Measurements from ENCODE around the gene NTN1. TPM values are rescaled to one million over a fixed set of nuclear protein-coding genes. Genes with fewer than 3 reads are reported as not detected.

Gene NTN1
- total and polyA plus RNA-seq, 2 of the 4 experiments (the other 2 are of a cell fraction) = under 0.01 to 0.07 TPM

GRCh38 chr17:9079461-9080103 is 58.3 kb downstream of the NTN1 start:
- H3K36me3 ChIP-seq (ENCODE audit: control insufficient read depth, insufficient read depth, low read length) = no peaks in the 10 kb centered on the region
- H3K27me3 ChIP-seq (ENCODE audit: control insufficient read depth, insufficient read depth, low read length) = no peaks in the 10 kb centered on the region
- H2AK9ac ChIP-seq (replicated peaks; ENCODE audit: low read depth, low read length, poor library complexity) = no peak overlapping the region
- intact Hi-C loops (cut with micrococcal nuclease) (no loop called here), dilution Hi-C loops (cut with HindIII; ENCODE audit: low sequenced_read_pairs, unreplicated experiment) (no loop called here), in situ Hi-C loops (cut with MboI; ENCODE audit: low sequenced_read_pairs) (no loop called here)
- H3K4me3 ChIP-seq (ENCODE audit: insufficient read depth, low read depth, low read length) = no peak overlapping the region
- H2BK5ac ChIP-seq (ENCODE audit: low read depth, low read length, poor library complexity, severe bottlenecking) = no peak overlapping the region
- no peak overlapping the region for H3K27ac ChIP-seq (ENCODE audit: insufficient read depth, low read length)
- H4K91ac ChIP-seq (ENCODE audit: insufficient read depth, low read depth, low read length) = no peak overlapping the region
- H3K18ac ChIP-seq (ENCODE audit: low read depth, low read length) = no peak overlapping the region
- H3K4me1 ChIP-seq (ENCODE audit: control insufficient read depth, insufficient read depth, low read length) = no peaks in the 10 kb centered on the region
- ATAC-seq (ENCODE audit: low read depth) (no peak), DNase-seq (no peak)
- no peak overlapping the region for H2BK120ac ChIP-seq (ENCODE audit: low read depth, low read length)
- H3K56ac ChIP-seq (ENCODE audit: extremely low read depth, insufficient read depth, low read length) = no peak overlapping the region
- H3K9ac ChIP-seq (ENCODE audit: low read depth, low read length) = no peak overlapping the region
- H2AFZ ChIP-seq (replicated peaks; ENCODE audit: low read length, poor library complexity) = no peak overlapping the region
- H3K23ac ChIP-seq (ENCODE audit: low read depth, low read length) = no peak overlapping the region
- H4K5ac ChIP-seq (ENCODE audit: low read depth, low read length) = no peak overlapping the region
- H3K79me1 ChIP-seq (ENCODE audit: low read depth in 1 of 2, low read length in 2 of 2) = no peaks in the 10 kb centered on the region
- ChIA-PET POLR2A (ENCODE audit: unreplicated experiment) (no interaction called here), CTCF (no interaction called here)
- no peak overlapping the region for H3K4me2 ChIP-seq (ENCODE audit: low read depth, low read length)
- no TSS peak for BruUV-seq (replicated peaks)
- no peak overlapping the region for H3K14ac ChIP-seq (replicated peaks; ENCODE audit: low read depth, low read length)
- TF ChIP-seq SMC3 (IDR thresholded peaks at IDR 0.05; ENCODE audit: low read depth, low read length) (no peak), RCOR1 (IDR thresholded peaks at IDR 0.05; ENCODE audit: insufficient replicate concordance, low read length) (no peak), RFX5 (IDR thresholded peaks at IDR 0.05; ENCODE audit: low read depth, low read length) (no peak), USF2 (IDR thresholded peaks at IDR 0.05; ENCODE audit: low read depth, low read length) (no peak), MAZ (IDR thresholded peaks at IDR 0.05; ENCODE audit: borderline replicate concordance, low read depth, low read length) (no peak), RAD21 (IDR thresholded peaks at IDR 0.05; ENCODE audit: low read length) (no peak), FOS (IDR thresholded peaks at IDR 0.05; ENCODE audit: low read depth, low read length) (no peak), MXI1 (IDR thresholded peaks at IDR 0.05; ENCODE audit: borderline replicate concordance, low read depth, low read length) (no peak), CEBPB (IDR thresholded peaks at IDR 0.05; ENCODE audit: low read depth, low read length) (no peak)
- H2BK20ac ChIP-seq (ENCODE audit: low read depth, low read length) = no peak overlapping the region
- H4K20me1 ChIP-seq (ENCODE audit: insufficient read depth, low read length) = no peaks in the 10 kb centered on the region
- no peak overlapping the region for H2AK5ac ChIP-seq (ENCODE audit: low read depth, low read length)
- 71% methylated on average over 2 of the region's 4 CpGs; no CpG with 5 or more reads in 1 of the 2 experiments for WGBS, 2 experiments (ENCODE audit: extremely low coverage in 2 of 2, insufficient read length in 1 of 2)
- no peak overlapping the region for H4K8ac ChIP-seq (ENCODE audit: low read depth in 2 of 2, low read length in 2 of 2)
- H3K9me3 ChIP-seq (ENCODE audit: control insufficient read depth, insufficient read depth, low read length) = peaks cover 21% of the 10 kb centered on the region
- H3K4ac ChIP-seq (ENCODE audit: low read depth, low read length) = no peak overlapping the region
- no peak overlapping the region for H2BK15ac ChIP-seq (ENCODE audit: low read depth, low read length)
- no peaks in the 10 kb centered on the region for H3K9me1 ChIP-seq (ENCODE audit: insufficient read depth, low read length)
